Embryonic facial prominence (tissue), 1 donor: ENCODE measurements around the gene CD300LD.
"Not testable (repeated sequence)": the region's sequence is repeated elsewhere in the genome, so short reads cannot be mapped to it uniquely, and the experiment has no call there.

ENCODE experiments used
- DNase-seq: peaks from one replicate; pipeline ENCODE4 v3.0.0-alpha.2; 2016; ENCODE audit errors: extremely low spot score

Gene CD300LD

DNA sequence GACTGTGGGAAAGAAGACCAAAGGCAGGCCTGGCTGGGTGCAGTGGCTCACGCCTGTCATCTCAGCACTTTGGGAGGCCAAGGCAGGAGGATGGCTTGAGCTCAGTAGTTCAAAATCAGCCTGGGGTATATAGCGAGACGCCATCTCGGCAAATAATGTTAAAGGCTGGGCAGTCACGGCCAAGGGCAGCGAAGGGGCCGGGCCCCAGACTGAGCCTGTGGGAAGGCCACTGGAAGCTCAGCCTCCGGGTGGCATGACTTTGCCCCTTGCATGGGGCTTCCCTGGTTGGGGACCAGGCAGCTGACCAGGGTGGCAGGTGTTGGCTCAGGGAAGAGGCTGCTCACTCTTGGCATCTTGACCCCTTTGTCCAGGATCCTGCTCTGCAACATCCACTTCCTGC is 14.0 kb upstream of the CD300LD start:
- no peak for DNase-seq

DNA sequence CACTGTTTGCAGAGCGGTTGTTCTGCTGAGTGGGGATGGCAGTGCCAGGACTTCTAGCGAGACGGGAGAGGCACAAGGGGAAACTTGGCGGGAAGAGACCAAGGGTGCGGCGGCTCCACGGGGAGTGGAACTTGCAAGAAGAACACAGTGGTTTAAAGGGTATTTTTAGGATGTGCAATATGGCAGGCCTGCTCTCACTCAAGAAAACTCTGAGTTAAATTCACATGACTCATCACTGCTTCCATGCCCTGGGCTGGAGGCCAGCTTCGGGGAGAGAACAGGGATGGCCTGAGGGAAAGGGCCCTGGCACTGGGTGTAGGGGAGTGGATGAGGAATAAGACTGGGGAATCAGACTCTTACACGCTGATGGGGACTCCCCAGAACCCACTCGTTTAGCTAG is 13.3 kb upstream of the CD300LD start:
- DNase-seq: no peak

DNA sequence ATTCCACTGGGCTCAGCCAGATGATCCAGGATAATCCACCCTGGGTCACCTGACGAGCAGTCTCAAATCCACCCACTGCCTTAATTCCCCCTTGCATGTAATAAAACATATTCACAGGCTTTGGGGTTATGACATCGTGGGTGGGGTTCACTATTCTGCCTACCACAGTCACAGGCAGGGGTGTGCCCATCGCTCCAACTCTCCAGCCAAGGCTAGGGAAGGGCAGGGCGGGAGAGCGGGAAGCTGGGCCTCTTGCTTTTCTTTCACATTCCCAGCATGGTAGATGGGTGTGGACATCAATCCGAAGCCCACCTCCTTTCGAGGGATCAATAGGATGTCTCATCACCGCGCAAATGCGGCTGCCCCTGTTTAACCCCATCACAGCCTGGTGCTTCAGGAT is 12.7 kb upstream of the CD300LD start:
- DNase-seq: no peak

DNA sequence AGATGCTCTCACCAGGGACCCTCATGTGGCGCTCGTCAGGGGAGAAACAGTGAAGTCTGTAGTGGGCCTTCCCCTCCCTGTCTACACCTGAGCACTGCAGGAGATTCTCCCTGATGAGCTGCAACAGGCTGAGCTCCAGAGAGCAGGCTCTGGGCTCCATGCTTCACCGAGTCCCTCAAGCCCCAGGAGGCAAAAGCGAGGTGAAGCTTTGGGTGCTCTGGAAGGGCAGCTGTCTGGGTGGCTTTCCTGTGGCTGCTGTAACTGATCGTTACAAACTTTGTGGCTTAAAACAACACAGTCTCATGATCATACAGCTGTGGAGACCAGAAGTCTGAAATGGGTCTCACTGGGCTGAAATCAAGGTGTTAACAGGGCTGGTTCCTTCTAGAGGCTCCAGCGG is 12.1 kb upstream of the CD300LD start:
- no peak for DNase-seq

DNA sequence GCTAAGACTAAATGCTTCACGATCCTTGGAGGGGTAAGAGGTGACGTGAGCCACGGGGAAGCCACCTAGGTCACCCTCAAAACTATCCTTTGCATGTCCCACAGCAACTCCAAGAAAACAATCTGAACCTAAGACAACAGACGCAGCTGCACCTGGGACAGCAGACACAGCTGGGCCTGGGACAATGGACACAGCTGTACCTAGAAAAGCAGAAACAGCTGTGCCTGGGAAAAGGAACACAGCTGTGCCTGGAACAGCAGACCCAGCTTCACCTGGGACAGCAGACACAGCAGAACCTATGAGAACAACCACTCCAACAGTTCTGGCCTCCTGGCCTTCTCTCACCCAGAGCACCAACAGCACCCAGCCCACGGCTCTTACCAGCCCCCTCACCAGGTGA is 11.7 kb upstream of the CD300LD start:
- no peak for DNase-seq

DNA sequence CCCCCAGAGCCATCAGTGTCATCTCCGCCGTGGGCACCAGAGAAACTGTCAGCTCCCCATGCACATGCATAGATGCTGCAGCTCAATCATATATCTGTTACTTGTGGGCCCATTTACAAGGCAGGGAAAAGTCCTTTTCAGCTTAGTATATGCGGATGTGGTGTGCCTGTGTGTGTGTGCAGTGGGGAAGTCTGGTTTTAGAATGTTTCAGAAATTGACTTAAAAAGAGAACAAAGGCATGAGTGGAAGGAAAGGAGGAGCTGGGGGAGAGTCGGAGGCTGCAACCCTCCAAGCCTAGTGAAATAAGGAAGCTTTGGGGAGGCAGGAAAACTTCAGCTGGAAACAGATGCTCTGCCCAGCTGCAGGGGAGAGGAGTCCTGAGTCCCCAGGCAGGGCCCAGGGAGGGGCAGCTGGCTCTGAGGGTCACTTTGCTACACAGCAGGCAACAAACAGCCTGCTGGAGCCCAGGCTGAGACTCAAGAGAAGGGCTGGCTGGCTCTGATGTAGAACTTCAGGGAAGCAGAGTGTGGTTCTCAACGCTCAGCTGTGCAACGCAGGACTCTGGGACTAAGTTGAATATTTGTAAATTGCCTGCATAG is 11.1 kb upstream of the CD300LD start:
- no peak for DNase-seq

DNA sequence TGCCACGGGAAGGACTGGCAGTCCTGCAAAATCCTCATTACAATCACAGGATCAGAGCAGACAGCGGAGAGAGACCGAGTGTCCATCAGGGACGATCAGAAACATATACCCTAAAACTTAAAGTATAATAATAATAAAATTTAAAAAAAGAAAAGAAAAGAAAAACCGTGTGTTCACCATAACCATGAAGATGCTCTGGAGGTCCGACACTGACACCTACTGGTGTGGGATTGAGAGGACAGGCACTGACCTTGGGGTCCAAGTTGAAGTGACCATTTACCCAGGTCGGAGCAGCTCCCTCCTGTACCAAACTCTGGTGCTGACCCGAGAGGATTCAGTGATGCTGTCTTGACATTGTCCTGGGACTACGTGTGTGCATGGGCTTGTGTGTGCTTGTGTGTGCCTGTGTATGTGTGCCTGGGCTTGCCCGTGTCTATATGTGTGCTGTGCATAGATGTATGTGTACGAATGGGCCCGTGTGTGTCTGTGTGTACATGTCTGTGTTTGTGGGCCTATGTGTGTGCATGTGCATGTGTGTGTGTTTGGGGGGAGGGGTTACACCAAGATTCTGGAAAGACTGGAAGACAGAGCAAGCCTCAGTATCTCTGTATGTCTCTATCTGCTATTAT is 10.0 kb upstream of the CD300LD start:
- DNase-seq: no peak

DNA sequence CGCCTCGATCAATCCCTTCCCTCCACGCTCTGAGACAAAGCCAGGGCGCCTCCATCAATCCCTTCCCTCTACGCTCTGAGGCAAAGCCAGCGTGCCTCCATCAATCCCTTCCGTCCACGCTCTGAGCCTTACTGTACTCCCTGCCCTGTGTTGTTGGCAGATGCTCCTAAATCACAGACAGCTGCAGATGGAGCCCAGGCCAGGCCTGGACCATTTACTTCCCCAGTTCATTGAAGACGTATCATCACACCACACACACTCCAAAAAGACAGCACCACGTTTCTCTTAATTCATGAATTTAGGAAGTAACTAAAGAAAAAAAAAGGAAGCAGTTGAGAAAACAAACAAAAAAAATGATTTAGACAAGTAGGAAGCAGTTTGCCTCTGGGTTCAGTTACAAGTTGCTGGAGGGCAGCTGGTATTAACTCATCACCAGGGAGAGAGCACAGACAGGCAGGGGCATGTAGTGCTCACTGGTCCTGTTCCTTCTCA is 7.4 kb upstream of the CD300LD start:
- DNase-seq: no peak

DNA sequence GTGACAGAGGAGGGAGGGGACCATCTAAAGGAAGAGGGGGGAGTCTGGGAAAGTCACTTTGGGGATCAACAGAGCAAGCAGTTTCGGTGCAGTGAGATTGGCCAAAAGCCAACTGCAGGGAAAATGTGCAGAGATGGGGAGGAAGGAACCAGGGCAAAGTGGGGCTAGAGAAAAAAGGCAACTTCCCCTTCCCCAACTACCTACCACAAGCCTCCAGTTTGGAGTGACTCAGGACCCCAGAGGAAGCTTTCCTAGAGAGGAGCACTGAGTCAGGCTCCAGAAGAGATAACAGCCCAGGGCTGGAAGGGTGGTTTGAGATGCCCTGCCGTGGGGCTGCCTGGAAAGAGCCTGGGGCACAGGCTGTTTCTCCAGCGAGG is 6.9 kb upstream of the CD300LD start:
- DNase-seq: no peak

DNA sequence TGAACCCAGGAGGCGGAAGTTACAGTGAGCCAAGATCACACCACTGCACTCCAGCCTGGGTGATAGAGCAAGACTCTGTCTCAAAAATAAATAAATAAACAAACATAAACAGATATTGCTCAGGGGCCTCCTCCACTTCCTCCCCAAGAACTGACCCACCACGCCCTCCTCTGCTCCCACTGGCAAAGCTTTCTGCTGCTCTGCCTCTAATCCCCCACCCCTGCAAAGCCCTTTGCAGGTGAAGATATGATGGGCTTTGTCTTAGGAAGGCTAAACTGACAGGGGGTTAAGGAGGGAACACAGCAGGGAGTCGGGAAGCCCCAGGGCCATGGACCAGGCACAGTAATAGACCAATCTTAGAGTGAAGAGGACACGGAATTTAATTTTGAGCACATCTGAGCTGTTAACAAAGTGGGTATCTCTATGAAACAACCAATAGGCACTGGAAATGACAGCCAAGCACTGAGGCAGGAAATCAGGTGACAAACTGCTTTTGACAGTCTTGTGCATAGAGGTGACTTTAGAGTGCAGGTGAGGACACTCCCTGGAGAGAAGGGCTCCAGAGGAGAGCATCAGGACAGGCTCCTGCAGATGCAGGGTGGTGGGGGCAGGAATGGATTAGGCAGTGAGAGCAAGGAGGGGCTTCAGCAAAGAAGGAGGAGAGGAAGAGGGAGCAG is 6.4 kb upstream of the CD300LD start:
- DNase-seq: no peak

DNA sequence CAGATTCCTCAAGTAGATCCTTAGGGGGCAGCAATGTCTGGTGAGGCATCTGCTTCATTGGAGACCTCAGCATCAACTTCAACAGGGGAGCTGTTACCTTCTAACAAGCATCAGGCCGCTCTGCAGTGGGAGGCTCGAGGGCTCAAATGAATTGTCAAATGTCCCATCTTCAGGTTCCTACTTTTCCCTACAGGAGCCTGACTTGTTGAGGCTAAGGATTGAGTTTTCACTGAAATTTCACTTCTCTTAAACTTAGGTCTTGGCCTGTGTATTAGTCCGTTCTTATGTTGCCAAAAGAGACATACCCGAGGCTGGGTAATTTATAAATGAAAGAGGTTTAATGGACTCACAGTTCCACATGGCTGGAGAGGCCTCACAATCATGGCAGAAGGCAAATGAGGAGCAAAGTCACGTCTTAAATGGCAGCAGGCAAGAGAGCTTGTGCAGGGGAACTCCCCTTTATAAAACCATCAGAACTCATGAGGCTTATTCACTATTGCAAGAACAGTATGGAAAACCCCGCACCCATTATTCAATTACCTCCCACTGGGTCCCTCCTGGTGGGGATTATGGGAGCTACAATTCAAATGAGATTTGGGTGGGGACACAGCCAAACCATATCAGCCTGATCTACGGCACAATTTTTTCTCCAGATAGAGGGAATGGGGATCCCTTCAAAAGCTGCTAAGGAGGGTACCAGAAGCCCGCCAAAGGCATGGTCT is 5.1 kb upstream of the CD300LD start:
- no peak for DNase-seq

DNA sequence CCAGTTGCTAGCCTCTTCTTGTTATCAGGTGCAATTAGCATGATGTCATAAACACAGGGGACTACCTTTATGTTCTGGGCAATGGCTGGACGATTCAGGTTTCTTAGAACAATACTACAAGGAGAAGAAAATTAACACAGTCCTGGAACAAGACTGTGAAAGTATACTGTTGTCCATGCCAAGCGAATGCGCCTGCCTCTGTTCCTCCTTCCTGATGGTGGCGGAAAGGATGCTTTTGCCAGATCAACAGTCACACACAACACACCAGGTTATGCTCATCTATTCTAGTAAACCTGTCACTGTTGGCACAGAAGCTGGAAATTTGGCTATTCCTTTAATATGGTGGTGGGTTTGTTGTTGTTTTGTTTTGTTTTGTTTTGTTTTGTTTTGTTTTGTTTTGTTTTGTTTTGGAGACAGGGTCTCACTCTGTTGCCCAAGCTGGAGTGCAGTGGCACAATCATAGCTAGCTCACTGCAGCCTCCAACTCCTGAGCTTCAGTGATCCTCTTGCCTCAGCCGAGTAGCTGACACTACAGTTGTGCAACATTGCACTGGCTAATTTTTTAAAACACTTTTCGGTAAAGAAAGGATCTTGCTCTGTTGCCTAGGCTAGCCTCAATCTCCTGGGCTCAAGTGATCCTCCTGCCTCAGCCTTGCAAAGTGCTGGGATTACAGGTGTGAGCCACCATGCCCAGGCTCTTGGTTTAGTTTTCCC is 3.1 kb upstream of the CD300LD start:
- DNase-seq: no peak

DNA sequence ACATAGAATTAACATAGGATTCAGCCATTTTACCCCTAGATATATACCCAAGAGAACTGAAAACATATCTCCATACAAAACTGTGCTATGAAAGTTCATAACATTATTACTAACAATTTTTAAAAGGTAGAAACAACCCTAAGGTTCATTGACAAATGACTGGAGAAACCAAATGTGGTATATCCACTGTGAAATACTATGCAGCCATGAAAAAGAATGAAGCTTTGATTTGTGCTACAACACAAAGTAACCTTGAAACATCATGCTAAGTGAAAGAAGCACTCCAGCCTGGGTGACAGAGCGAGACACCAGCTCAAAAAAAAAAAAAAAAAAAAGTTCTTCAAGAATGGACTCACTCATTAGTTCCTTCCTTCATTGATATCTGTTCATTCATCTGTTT is 580 bp downstream of the CD300LD start:
- no peak for DNase-seq

DNA sequence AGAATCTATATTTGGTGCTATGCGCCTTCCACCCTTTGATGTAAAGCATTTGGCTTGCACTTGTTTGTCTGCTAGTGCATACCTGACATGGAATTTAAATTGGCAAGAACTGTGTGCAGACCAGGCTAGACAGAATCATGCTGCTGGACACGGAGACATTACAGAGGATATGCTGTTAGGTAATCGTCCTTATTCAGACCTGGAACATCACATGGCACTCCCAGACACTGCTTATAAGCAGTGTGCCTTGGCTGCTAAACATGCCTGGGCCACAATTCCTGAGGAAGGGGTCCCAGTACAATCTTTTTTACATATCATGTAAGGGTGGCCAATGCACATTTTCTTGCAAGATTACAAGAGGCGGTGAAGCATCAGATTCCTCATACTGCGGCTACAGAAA is 6.4 kb downstream of the CD300LD start:
- DNase-seq: no peak

DNA sequence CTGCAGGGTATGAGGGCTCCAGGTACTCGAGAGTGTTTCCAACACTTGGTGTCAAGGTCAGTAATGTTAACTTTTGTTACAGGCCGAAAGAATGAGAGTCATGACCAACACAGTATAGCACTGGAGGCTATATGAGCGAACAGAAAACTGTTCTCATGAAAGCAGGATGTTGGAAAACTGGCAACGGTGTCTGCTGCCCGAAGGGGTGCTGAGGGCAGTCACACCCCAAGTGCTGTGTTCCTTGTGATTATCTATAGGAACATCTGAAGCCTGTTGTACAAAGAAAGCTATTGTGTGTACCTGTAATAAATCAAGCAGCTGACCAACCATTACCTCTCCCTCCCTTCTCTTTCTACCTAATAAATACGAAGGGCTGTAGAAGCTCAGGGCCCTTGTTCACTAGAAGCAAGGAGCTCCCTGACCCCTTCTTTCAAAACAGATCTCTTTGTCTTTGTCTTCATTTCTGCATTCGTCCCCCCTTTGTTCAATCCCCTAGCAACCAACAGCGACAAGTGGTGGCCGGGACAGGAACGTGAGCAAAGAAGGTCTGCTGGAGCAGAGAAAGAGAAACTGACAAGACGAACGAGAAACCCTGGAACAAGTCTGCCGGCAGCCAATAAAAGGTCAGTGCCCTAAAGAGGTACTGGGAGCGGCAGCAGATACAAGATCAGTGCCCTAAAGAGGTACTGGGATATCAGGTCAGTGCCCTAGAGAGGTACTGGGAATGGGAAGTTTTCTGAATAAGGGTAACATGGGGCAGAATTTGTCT is 7.6 kb downstream of the CD300LD start:
- DNase-seq: no peak

DNA sequence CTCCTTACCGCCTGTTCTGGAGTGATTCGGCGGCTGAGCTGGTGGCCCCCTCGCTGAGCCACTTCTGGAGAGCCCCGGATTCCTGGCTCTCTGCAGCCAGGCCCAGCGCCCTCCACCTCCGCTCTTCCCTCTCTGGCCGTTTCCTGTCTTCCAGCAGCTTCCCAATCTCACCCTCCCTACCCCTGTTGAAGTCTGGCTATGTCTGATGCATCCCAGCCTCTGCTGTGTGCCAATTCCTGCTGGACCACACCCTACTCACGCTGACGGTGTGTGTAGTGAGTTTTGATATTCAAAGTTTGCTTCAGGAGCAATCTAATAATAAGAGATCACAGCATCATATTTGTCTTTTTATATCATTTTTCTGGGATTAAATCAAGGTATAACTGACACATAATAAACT is 9.4 kb downstream of the CD300LD start:
- no peak for DNase-seq

DNA sequence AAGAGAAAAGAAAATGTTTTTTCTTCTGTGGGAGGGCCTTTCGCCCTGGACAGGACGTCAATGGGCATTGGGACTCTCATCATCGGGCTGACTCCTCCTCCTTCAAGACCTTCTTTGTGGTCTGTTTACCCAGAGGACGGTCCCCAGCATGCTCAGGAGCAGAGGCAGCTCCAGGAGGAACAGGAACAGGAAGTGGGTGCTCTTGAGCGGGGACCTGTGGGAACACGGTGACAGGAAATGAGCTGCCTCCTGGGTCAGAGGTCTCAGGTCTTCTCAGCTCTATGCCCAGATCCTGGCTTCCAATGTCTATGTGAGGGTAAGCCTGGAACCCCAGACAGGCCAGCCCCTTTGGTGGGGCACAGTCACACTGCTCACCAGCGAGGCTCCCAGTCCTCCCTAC is 12.2 kb downstream of the CD300LD start:
- no peak for DNase-seq

DNA sequence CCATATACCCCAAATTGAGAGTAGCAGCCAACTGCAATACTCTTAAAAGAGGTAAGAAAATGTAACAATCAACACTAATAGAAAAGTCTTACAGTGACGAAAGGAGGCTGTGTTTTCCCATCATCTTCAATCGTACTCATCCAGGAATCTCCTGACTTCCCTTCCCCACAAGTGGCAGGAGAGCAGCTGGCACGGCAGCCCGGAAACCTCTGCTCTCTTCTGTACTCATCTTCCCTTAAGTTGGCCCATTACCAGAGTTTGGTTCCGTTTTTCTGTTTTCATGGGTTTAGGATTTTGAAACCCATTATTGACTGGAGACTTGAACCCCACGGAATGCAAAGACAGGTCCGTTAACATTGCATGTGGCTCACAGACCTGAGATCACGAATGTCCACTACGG is 13.1 kb downstream of the CD300LD start:
- no peak for DNase-seq

DNA sequence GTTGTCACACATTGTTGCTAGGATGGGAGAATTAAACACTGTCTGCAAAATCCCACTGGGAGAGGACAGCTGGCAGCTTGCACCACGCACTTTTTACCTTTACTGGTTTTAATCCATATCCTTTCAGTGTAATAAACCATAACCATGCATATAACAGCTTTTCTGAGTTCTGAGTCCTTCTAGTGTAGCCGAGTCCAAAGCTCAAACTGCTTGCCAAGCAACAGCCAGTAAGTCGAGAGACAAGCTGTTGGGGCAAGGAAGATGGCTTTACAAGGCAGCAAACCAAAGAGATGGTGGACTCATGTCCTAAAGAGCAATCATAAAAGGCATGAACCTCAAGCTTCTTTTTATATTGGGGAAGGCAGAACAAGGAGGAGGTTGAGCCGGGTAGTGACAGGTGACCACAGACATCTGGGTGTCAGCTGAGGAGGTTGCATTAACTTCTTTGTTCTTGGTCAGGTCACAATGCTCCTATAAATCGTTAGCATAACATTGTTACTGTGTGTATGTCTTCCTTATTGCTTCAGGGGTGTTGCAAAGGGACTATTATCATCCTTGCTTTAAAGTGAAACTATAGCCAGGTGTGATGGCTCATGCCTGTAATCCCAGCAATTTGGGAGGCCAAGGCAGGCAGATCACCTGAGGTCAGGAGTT is 17.5 kb downstream of the CD300LD start:
- DNase-seq: no peak

DNA sequence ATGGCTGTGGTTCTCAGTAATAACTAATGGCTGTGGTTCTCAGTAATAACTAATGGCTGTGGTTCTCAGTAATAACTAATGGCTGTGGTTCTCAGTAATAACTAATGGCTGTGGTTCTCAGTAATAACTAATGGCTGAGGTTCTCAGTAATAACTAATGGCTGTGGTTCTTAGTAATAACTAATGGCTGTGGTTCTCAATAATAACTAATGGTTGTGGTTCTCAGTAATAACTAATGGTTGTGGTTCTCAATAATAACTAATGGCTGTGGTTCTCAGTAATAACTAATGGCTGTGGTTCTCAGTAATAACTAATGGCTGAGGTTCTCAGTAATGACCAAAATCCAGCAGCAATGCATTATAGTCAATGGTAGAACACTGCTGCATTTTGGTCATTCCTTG is 18.4 kb downstream of the CD300LD start:
- not testable (repeated sequence) for DNase-seq

DNA sequence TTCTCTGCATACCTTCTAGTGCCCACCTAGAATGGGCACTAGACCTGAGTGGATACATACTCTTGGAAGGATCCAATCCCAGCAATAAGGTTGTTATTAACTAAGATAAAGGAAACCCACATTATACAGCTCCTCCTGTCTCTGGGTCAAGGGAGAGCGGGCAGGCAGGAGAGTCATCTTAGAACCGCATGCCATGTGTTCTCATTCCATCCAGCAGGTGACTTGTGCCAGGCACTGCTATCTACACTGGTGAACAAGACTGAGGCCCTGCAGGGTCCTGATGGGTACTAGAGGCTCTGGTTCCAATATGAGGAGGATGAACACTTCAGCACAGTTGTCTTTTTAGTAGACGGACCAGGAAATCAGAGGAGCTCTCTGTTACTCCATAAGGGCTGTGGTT is 18.9 kb downstream of the CD300LD start:
- no peak for DNase-seq
